HG02938 (cell line): Measurements from ENCODE around the gene SMG9.

ENCODE experiments used
- ATAC-seq: cut with Tn5 transposase; IDR thresholded peaks from one replicate; pipeline ENCODE4 v1.9.1; 2021; ENCODE audit warnings: mild to moderate bottlenecking, moderate library complexity; ENCODE audit not compliant: unreplicated experiment

SMG9 gene, protein sequence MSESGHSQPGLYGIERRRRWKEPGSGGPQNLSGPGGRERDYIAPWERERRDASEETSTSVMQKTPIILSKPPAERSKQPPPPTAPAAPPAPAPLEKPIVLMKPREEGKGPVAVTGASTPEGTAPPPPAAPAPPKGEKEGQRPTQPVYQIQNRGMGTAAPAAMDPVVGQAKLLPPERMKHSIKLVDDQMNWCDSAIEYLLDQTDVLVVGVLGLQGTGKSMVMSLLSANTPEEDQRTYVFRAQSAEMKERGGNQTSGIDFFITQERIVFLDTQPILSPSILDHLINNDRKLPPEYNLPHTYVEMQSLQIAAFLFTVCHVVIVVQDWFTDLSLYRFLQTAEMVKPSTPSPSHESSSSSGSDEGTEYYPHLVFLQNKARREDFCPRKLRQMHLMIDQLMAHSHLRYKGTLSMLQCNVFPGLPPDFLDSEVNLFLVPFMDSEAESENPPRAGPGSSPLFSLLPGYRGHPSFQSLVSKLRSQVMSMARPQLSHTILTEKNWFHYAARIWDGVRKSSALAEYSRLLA

DNA sequence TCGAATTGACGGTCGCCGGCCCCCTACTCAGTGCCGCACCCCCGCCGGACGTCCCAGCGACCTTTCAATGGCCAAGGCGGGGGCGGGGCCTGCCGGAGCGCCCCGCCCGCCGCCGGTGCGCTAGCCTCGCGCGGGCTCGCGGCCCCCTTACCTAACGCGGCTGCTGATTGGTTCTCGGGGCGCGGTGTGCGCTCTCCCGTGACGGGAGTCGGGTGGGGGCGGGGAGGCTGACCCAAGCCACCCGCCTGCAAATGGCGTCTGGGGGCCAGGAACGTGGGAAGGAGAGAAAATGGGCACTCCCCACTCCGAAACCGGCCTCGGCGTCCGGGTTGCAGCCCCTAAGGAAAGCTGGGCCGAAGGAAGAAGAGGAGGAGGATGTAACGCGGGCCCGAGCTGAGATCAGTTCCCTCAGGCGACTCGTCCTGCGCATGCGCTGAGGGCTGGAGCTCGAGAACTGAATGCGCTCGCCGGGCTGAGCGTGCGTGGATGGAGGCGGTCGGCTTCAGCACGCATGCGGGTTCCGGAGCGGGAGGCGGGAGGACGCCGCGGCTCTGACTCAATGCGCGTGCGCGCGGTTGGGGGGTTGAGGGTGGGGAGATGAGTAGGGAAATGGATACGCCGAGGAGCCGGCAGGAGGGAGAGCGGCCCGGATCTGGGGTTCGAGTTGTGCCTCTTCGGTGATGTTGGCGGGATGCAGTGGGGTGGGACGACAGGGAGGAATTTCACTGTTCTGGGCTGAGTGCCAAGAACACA lies at the start of gene SMG9:
Gene SMG9, minus strand, starts transcription at position 460 of the 753 bp plus-strand sequence. CDS start 4,221 bp downstream, outside the sequence.
- ATAC-seq: peak; percentile 54

DNA sequence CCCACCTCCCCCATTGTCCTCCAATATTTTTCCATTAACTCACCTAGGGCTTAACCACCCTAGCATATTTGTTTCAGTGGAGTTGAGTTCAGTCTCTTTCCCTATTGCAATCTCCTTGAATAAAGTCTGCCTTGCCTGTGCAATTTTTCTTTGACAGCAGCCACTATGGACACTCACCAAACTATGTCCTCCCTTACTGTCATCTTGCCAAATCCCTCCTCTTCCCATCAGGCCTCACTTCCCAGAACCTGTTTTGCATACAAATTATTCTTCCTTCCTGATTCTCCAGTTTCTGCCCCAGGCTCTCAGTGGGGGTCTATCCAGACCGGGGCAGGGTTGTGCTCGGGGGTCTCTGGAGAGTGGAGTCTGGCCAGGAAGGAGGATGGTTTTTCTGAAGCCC lies 49.7 kb upstream of the SMG9 start:
- no peak for ATAC-seq

DNA sequence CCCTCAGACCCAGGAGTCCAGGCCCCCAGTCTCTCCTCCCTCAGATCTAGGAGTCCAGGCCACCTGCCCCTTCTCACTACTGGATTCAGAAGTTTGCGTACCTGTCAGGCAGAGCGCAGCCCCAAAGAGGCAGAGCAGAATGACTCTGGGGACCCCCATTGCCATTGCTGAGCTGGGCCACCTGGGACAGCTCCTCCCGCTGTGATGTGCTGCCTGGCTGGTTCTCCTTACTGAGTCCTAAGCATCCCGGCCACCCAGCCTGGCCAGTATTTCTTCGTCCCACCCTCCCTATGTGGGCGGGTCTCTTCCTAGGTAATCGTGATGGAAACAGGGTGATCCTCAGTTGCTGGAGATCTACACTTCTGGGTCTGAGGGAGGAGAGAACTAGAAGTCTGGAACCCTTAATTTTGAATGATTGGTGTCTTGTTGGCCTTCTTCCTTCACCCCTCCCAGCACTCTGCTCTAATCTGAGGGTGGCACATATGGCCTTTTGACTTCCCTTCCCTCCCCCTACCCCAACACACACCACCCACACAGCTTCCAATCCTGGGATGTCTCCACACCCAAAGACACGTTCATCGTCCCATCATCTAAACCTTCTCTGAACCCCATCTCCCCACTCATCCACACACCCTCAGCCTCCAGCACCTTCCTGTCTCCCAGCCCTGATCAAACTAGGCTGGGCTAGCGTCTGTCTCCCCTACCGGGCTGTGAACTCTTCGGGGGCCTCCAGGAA lies 47.6 kb upstream of the SMG9 start, which contains the start of gene LYPD5:
Gene LYPD5, minus strand, starts transcription at position 232 of the 736 bp plus-strand sequence. Its CDS starts 67 bp downstream, at position 165.
- ATAC-seq: no peak

DNA sequence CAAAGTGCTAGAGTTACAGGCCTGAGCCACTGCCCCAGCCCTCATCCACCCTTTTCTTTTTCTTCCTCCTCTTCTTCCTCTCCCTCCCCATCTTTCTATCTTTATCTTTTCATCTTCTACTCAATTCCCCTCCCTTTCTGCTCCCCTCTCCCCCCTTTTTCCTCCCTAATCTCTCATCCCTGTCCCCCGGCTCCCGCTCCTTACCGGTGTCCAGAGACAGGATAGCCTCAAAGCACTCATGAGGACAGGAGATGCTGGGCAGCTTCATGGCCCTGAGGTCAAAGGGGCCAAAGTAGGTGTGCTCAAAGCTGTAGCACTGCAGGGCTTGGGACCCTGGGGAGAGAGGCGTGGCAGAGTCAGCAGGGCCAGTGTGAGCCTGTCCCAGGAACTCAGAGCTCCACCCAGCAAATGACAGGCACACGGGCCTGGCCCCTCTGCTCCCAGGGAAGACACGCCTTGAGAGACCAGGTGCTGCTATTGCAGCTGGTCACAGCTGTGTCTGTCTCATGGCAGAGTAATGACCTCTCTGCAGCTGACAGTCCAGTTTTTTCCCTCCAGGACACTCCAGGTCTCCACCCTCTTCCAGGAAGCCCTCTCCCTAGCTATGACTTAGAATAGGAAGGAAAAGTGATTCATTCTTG lies 44.9 kb upstream of the SMG9 start:
- ATAC-seq: no peak

DNA sequence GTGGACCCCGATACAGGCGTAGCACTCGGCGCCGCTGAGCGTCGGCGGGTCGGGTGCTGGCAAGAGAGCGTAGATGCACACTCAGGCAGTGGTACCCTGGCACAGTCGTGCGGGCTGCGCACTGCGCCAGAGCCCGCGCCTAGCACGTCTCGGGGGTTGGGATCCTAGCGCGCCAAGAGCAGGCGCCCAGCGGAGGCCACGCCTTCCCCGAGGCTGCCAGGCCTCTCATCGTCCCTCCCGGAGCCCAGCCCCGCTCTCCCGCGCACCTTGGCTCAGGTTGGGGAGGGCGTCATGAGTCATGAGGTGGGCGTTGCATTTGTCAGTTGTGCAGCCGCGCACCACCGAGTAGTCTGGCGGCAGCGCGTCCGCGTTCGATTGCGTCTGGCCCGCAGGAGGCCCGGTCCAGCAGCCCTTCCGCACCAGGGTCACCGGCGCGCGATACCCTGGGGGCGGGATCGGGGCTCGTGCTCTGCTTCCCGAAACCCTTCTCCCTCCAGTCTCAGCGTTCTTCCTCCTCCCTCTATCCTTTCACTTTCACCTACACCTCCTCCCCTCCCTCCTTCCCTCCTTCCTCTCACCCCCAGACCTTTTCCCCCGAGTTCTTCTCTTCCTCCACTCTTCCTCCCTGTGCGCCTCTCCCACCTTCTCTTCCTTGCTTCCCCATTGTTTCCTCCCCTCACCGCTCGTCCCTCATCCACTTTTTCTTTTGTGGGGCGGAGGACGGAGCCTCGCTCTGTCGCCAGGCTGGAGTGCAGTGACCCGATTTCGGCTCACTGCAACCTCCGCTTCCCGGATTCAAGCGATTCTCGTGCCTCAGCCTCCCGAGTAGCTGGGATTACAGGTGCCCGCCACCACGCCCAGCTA lies 44.0 kb upstream of the SMG9 start:
- no peak for ATAC-seq

DNA sequence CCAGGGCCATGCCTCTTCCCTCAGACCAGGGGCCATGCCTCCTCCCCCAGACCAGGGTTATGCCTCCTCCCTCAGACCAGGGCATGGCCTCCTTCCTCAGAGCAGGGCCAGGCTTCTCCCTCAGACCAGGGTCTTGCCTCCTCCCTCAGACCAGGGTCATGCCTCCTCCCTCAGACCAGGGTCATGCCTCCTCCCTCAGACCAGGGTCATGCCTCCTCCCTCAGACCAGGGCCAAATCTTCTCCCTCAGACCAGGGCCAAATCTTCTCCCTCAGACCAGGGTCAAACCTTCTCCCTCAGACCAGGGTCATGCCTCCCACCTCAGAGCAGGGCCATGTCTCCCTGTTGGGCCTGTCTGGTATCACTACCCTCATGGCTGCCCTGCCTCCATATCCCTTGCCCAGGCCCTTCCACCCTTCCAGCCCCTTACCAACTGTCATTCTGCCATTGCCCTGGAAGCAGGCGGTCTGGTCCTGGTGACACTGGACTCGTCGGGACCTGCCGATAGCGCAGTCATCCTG lies 43.3 kb upstream of the SMG9 start:
- no peak for ATAC-seq

DNA sequence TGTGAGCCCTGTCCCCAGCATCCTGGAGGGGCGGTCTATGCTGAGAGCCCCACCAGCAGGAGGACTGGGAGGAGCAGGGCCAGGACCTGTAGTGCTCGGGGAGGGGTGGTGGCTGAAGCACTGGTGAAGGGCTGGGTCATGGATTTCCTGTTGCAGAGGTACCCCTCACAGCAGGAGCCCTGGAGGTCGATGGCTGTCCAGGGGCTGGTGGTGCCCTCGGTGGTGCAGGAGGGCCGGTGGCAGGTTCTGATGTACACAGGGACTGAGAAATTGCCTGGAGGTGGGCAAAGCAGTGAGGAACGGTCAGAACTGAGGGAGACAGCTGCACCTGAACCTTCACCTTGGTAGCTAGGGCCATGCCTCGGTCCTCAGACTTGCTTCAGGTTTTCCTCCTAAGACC lies 42.8 kb upstream of the SMG9 start:
- ATAC-seq: no peak

DNA sequence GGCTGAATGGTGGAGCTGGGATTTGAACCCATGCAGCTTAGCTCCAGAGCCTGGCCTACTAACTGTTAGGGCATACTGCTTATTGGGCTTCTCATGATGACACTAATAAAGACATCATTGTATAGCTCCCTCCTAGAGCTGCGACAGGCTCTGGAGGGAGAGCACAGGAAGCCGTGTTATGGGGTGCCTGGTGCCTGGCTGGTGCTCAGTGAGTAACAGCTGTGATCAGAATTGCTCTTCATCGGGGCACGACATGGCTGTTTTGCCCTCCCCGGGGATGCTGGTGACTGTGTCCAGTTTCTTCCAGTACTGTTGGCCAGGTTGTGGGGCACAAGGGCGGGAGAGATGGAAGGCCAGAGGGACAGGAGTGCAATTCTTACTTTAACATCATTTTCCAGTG lies 42.4 kb upstream of the SMG9 start:
- no peak for ATAC-seq

DNA sequence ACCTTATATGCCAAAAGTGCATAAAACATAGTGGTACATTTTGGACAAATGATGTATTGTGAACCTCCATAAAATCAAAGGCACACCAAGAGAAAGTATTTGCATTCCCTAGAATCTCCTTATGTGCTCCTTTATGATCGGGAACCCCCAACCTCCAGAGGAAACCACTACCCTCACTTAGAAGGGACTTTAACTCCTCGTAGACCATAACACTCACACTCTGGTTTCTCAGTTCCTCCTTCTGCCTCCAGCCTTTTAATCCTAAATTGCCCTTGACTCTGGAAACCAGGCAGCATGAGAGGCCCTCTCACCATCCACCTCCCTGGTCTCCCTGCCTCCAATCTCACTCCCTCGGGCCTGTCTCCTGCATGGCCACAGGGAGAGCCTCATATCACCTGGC lies 35.8 kb upstream of the SMG9 start:
- no peak for ATAC-seq

DNA sequence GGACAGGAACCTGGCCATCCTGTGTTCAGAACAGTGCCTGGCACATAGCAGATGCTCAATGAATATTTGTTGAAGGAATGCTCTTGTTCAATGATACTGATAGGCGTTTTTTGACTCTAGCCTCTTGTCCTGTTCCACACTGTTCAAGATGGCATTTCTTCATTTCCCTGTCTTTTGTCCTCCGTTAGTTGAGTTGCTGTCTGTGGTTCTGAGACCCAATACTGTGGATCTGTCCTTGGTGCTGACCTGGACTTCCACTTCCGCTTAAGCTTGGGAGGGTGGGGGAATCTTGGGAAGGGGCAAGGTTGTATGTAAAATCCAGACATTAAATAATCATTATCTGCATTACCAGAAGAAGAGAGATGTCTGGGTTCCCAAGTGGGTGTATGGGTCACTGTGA lies 34.3 kb upstream of the SMG9 start:
- ATAC-seq: no peak

DNA sequence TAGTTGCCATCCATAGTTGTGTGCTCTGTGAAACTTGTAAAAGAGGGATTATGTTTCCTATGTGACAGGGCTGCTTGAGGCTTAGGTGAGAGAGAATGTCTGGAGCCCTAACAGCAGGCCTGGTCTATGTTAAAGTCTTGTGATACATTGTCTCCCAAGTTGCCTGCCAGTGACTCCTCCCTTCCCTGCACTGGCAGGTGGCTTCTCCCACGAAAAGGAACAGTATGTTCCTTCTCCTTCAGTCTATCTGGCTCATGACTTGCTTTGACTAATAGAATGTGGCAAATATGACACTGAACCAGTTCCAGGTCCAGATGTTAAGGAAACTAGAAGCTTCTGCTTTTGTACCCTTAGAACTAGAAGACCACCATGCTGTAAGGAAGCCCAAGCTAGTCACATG lies 31.9 kb upstream of the SMG9 start:
- ATAC-seq: no peak

DNA sequence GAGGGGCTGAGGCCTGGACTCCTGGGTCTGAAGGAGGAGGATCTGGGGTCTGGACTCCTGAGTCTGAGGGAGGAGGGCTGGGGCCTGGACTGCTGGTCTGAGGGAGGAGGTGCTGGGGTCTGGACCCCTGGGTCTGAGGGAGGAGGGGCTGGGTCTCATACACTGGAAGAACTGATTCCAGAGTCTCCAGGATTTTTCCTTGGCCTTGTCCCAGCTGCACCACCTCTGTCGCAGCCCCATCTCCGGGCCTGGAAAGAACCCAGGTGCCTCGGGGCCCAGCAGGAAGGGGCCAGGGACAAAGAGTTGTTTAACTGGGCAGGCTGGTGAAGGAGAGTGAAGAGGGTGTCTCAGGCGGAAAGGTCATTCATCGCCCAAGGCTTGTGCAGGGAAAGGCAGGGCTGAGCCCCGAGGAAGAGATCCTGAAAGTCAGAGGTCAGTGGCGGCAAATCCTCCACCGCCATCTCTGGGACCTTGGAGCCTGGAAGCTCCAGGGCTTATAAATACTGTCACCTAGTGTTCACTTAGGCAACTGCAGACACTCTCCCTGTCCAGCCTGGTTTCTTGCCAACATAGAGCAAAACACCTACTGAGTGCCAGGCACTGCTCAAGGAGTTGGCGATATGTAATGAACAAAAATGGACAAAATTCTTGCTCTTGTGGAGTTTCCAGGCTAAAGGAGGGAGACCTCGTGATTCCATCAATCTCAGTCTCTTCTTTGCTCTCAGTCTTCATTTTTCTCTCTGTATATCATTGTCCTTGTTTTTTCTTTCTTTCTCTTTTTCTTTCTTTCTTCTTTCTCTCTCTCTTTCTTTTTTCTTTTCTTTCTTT lies 30.4 kb upstream of the SMG9 start:
- no peak for ATAC-seq

DNA sequence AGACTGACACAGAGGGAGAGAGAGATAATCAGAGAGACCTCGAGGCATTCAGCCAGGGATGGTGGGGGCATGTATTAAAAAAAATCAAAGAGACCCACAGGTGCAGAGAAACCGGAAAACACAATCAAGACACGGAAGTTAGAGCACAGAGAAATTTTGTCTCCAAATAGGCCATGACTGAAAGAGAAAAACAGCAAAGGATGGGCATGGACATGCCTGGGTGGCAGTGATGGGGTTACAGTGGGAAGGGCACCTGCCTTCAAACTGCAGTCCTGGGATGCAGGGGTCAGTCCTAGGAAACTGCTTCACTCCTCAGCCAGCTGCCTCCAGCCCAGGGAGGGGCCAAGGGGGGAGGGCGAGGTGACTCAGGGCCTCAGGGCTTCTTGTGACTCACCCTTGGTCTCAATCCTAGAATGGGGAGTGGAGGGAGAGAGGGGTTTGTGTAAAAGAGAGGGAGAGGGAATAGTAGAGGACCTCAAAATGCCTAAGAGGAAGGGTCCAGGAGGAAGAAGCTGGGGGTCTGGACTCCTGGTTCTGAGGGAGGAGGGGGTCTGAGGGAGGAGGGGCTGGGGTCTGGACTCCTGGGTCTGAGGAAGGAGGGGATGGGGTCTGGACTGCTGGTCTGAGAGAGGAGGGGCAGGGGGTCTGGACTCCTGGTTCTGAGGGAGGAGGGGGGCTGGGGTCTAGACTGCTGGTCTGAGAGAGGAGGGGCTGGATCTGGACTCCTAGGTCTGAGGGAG lies 29.6 kb upstream of the SMG9 start:
- ATAC-seq: no peak

DNA sequence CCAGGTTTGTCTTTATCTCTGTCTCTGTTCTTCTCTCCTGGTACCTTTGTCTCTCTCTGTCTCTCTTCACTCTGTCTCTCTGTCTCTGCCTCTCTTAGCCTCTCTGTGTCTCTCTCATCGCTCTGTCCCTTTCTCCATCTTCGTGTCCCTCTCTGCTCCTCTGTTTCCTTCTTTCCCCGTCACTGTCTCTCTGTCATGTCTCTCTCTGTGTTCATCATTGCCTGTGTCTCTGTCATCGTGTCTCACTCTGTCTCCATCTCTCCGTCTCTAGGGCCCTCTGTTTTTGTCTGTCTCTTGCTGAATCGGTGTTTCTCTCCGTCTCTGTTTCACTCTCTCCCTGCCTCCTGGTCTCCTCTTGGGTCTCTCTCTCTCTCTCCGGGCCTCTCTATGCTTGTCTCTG lies 28.9 kb upstream of the SMG9 start:
- no peak for ATAC-seq

DNA sequence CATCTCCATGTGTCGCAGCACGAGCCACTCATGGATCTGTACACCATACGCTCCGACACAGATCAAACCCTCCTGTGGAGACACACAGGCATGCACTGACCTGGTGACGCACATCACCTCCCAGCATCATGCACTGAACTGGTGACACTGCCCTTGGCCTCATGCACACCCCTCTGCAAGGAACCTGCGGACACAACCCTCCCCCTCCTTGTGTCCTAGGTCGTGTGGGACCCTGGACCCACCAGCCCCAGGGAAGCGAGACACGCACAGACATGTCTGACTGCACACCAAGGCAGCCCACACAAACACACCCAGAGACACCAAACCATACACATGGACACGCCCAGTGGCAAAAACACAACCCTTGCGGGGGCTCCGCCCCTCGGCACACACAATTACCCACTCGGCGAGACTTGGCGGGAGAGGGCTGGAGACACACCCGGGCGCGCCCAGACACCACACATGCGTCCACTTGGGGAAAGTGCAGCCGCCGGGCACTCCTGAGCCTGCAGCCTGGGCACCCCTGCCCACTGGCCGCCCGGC lies 28.0 kb upstream of the SMG9 start:
- no peak for ATAC-seq

DNA sequence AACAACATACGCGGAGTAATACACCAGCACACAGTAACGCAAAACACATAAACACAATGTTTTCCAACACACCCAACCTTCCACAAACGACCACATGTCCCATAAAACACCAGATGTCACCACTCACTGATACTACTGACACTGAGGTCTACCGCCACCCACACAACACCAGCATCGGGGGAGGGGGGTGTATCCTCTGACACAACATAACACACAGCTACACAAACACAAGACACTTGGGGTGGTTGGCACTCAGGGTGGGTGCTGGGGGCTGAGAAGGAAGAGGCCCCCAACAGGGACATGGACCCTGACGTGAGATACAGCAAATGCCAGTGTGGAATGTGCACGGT lies 27.5 kb upstream of the SMG9 start:
- ATAC-seq: no peak

DNA sequence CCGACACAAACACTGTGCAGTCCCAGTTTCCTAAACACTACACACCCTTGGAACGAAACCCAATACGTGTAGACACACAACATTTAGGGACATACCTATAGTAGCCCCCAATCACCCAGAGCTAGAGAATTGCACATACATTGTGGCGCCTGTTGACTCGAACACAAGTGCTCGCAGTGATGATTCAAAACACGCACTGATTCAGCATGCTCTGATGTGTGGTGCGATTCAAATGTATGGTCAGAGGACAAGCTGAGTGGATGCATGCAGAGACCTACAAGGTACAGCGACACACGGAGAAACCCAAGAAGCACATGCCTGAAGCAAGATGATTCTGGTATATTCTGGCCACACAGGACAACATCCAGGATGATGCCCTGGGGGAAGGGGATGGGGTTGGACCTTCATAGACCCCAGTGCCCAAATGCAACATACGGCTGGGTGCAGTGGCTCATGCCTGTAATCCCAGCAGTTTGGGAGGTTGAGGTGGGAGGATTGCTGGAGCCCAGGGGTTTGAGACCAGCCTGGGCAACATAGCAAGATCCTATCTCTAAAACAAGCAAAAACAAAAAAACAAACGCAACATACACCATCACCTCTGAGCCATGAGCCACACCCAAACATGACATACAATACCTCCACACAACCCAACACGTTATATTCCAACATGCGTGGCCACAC lies 27.0 kb upstream of the SMG9 start:
- ATAC-seq: no peak
